ENCODE measurements around the gene ASF1A. TPM values are rescaled to one million over a fixed set of nuclear protein-coding genes. Genes with fewer than 3 reads are reported as not detected.

ASF1A gene
- total and polyA plus RNA-seq, 2 of the 13 experiments (the other 11 are each of a cell fraction or from before 2014, with no cell fraction given) = 14.5 to 49.9 TPM

DNA sequence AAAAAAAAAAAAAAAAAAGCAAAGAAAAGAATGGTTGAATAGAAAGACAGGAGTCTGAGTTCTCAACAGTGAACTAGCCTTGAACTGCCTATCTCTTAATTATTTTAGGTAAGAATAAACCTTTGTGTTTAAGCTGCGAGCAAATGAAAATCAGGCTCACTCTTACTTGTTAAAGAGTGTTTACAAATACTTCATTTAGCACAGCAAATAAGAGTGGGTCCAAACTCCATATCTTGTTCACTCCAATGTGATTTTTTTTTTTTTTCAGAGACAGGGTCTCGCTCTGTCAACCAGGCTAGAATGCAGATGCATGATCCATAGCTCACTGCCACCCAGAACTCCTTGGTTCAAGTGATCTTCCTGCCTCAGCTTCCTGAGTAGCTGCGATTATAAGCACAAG, 29.1 kb downstream of the ASF1A start (continued):
- TF ChIP-seq SOX13 (IDR thresholded peaks at IDR 0.05) = no peak
- TF ChIP-seq SOX13 (CRISPR knock-in tag; conservative IDR thresholded peaks at IDR 0.05 in 1 of 2, IDR thresholded peaks at IDR 0.05 in 1 of 2) = peak in 1 of 2 experiments; percentile 57; a peak in 1 of 4 replicates
- 0 out of 2 replicates have a peak, but pooled peaks have one; percentile 9 for TF ChIP-seq SAP130 (CRISPR knock-in tag; IDR thresholded peaks at IDR 0.05; ENCODE audit: low read depth)
- no peak for TF ChIP-seq TMF1 (CRISPR knock-in tag; IDR thresholded peaks at IDR 0.05; ENCODE audit: low read depth)
- TF ChIP-seq BCL6 (CRISPR knock-in tag; IDR thresholded peaks at IDR 0.05) = peak; percentile 34; the same call in 1 of the 2 replicates
- TF ChIP-seq ZBTB25 (CRISPR knock-in tag; IDR thresholded peaks at IDR 0.05) = no peak
- no peak for TF ChIP-seq SYNCRIP (IDR thresholded peaks at IDR 0.05; ENCODE audit: insufficient read depth, low read depth, low read length)
- TF ChIP-seq ZNF503 (CRISPR knock-in tag; IDR thresholded peaks at IDR 0.05) = no peak
- no peak for TF ChIP-seq ZNF264 (CRISPR knock-in tag; IDR thresholded peaks at IDR 0.05)
- no peak for TF ChIP-seq ZNF282 (IDR thresholded peaks at IDR 0.05; ENCODE audit: partially characterized antibody)
- TF ChIP-seq TEAD2 (CRISPR knock-in tag; IDR thresholded peaks at IDR 0.05) = no peak
- TF ChIP-seq FOXA3 (CRISPR knock-in tag; IDR thresholded peaks at IDR 0.05) = peak; percentile 68
- peak; percentile 53 for TF ChIP-seq HNF4A (CRISPR knock-in tag; IDR thresholded peaks at IDR 0.05)
- peak; percentile 67; the same call in 1 of the 2 replicates for TF ChIP-seq ZGPAT (CRISPR knock-in tag; IDR thresholded peaks at IDR 0.05)
- no peak for TF ChIP-seq FOXP4 (CRISPR knock-in tag; IDR thresholded peaks at IDR 0.05)
- TF ChIP-seq TBL1XR1 (IDR thresholded peaks at IDR 0.05; ENCODE audit: borderline replicate concordance, low read length, partially characterized antibody) = no peak
- no peak for TF ChIP-seq CBX2 (IDR thresholded peaks at IDR 0.05; ENCODE audit: low read depth, low read length)
- TF ChIP-seq CBX2 (CRISPR knock-in tag; IDR thresholded peaks at IDR 0.05; ENCODE audit: low read depth) = no peak
- TF ChIP-seq, protein P1, sequence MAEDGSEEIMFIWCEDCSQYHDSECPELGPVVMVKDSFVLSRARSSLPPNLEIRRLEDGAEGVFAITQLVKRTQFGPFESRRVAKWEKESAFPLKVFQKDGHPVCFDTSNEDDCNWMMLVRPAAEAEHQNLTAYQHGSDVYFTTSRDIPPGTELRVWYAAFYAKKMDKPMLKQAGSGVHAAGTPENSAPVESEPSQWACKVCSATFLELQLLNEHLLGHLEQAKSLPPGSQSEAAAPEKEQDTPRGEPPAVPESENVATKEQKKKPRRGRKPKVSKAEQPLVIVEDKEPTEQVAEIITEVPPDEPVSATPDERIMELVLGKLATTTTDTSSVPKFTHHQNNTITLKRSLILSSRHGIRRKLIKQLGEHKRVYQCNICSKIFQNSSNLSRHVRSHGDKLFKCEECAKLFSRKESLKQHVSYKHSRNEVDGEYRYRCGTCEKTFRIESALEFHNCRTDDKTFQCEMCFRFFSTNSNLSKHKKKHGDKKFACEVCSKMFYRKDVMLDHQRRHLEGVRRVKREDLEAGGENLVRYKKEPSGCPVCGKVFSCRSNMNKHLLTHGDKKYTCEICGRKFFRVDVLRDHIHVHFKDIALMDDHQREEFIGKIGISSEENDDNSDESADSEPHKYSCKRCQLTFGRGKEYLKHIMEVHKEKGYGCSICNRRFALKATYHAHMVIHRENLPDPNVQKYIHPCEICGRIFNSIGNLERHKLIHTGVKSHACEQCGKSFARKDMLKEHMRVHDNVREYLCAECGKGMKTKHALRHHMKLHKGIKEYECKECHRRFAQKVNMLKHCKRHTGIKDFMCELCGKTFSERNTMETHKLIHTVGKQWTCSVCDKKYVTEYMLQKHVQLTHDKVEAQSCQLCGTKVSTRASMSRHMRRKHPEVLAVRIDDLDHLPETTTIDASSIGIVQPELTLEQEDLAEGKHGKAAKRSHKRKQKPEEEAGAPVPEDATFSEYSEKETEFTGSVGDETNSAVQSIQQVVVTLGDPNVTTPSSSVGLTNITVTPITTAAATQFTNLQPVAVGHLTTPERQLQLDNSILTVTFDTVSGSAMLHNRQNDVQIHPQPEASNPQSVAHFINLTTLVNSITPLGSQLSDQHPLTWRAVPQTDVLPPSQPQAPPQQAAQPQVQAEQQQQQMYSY (CRISPR knock-in tag; IDR thresholded peaks at IDR 0.05) = no peak
